Measurements from ENCODE around the gene PCDH11Y.
"Not testable (repeated sequence)": the region's sequence is repeated elsewhere in the genome, so short reads cannot be mapped to it uniquely, and the experiment has no call there.

Gene PCDH11Y

GRCh38 chrY:5000057-5000456 is at the start of gene PCDH11Y:
PCDH11Y (plus strand) TSS chrY:5000296; CDS start chrY:5057100, 56,804 bp downstream.
- not testable (repeated sequence) for DNase-seq

- DNase-seq, result not testable (repeated sequence)
Measured at GRCh38 chrY:4967894-4968293, 32.2 kb upstream of the PCDH11Y start.

GRCh38 chrY:4991743-4992400 is 8.2 kb upstream of the PCDH11Y start:
- DNase-seq, result not testable (repeated sequence)

GRCh38 chrY:4994892-4995291 is 5.2 kb upstream of the PCDH11Y start:
- not testable (repeated sequence) for DNase-seq

- DNase-seq, result not testable (repeated sequence)
Measured at GRCh38 chrY:5002476-5003184, 2.5 kb downstream of the PCDH11Y start.

GRCh38 chrY:5038972-5039523 is 39.0 kb downstream of the PCDH11Y start:
- not testable (repeated sequence) for DNase-seq

GRCh38 chrY:5083017-5083416 is 82.9 kb downstream of the PCDH11Y start:
- not testable (repeated sequence) for DNase-seq

GRCh38 chrY:5182998-5183397 is 182.9 kb downstream of the PCDH11Y start:
- not testable (repeated sequence) for DNase-seq

- DNase-seq, result not testable (repeated sequence)
Measured at GRCh38 chrY:5215116-5215515, 215.0 kb downstream of the PCDH11Y start.

- DNase-seq, result not testable (repeated sequence)
Measured at GRCh38 chrY:5324931-5325330, 324.8 kb downstream of the PCDH11Y start.

- DNase-seq, result not testable (repeated sequence)
Measured at GRCh38 chrY:5342220-5342619, 342.1 kb downstream of the PCDH11Y start.

GRCh38 chrY:5543705-5544104 is 543.6 kb downstream of the PCDH11Y start:
- DNase-seq, result not testable (repeated sequence)

GRCh38 chrY:5638589-5638988 is 638.5 kb downstream of the PCDH11Y start:
- DNase-seq, result not testable (repeated sequence)

- not testable (repeated sequence) for DNase-seq
Measured at GRCh38 chrY:5679265-5679664, 679.2 kb downstream of the PCDH11Y start.

GRCh38 chrY:5708727-5709126 is 708.6 kb downstream of the PCDH11Y start:
- DNase-seq, result not testable (repeated sequence)

GRCh38 chrY:5709788-5710381 is 709.8 kb downstream of the PCDH11Y start:
- DNase-seq, result not testable (repeated sequence)

- DNase-seq, result not testable (repeated sequence)
Measured at GRCh38 chrY:5761403-5761802, 761.3 kb downstream of the PCDH11Y start.

- not testable (repeated sequence) for DNase-seq
Measured at GRCh38 chrY:5776485-5776884, 776.4 kb downstream of the PCDH11Y start.

Data from DMS79 treated with DMSO at 0.1 percent for 48 hours (cell line).